ENCODE measurements around the gene LYRM4. TPM values are rescaled to one million over a fixed set of nuclear protein-coding genes. Genes with fewer than 3 reads are reported as not detected.

LYRM4 gene
- total RNA-seq, 2 experiments from 2014 or later, result 36.4 to 39.6 TPM

DNA sequence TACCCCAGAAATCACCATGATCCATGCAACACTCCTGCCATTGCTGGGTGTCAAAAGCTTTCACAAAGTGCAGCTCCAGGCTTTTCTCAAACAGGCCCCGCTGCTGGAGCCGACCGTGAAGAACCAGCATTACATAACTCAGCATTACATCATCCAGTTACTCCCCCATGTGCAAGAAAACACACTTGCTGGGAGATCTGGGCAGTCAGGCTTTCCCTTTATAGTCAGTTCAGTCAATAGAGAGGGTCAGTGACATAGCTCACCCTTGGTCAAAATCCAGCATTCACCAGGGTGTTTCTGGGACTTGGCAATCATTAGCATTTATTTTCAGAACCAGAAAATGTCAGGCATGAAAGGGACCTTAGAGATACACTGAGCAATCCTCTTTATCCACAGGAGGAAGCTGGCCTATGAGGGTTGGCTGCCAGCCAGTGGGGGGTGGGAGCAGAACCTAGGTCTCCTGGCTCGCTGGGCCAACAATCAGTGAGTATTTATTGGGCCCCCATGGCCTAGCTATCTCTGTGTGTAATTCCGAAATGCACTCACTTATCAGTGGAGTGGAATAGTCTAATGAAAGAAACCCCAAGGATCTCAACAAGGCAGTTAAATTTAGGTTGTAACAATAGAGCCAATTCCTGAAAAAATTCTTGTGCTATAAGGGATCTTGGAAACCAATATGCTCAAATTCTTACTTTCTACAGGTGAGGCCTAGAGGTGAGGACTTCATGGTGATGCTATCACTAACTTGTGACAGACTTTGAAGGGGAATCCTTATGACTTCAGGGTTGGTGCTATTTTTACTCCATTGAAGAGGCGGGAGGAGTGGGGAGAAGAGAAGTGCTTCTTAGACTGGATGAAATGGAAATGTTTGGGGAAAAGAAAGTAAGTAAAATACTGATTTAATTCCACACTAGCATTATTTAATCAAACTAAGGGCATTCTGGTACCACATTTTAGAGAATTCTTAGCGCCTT, 54.6 kb downstream of the LYRM4 start:
- ATAC-seq, result no peak
- Mint-ChIP-seq H3K4me1 (no peaks in the 10 kb centered on the region), H3K27me3 (no peaks in the 10 kb centered on the region), H3K27ac (no peak overlapping the region), H3K36me3 (no peaks in the 10 kb centered on the region), H3K4me3 (no peak overlapping the region), H3K9me3 (ENCODE audit: low read depth) (no peaks in the 10 kb centered on the region)
- CTCF ChIA-PET, result interaction anchor here (1.1 to 2.8 kb wide), 4 partner anchors 8 to 65 kb away, joined by 3 to 14 read pairs (median 4); no protein-coding TSS in a partner anchor
- no peak for DNase-seq

GRCh38 chr6:5205035-5205507, 55.7 kb downstream of the LYRM4 start:
- H3K27ac Mint-ChIP-seq, result no peak overlapping the region
- DNase-seq (no peak), ATAC-seq (no peak)
- CTCF ChIA-PET, result interaction anchor here (1.1 to 2.8 kb wide), 3 partner anchors 9 to 61 kb away, joined by 3 to 14 read pairs (median 3); no protein-coding TSS in a partner anchor
- peaks cover under 1% of the 10 kb centered on the region for H3K4me1 Mint-ChIP-seq
- no peaks in the 10 kb centered on the region for H3K36me3 Mint-ChIP-seq
- H3K9me3 Mint-ChIP-seq (ENCODE audit: low read depth), result no peaks in the 10 kb centered on the region
- H3K27me3 Mint-ChIP-seq, result no peaks in the 10 kb centered on the region
- H3K4me3 Mint-ChIP-seq, result no peak overlapping the region

DNA sequence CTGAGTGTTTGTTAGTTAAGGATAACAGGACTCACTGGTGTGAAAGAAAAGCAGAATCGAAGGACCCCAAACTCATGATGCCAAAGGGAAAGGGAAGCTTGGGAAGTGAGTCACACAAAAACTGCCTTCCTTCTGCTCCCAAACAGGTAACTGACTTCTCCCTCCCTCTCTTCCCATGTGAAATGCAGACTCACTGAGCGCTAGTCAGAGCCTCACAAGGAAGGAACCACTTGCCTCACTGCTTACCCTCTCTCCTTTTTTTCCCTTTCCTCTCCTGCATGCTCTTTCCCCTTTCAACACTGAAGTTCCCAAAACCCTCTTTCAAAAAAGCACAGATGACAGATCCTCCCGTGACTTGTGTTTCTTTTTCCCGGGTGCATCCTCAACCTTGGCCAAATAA, 56.4 kb downstream of the LYRM4 start:
- H3K27ac Mint-ChIP-seq, result no peak overlapping the region
- CTCF ChIA-PET, result no interaction called here
- DNase-seq, result no peak
- H3K36me3 Mint-ChIP-seq, result no peaks in the 10 kb centered on the region
- ATAC-seq, result no peak
- H3K4me3 Mint-ChIP-seq, result no peak overlapping the region
- peaks cover 8% of the 10 kb centered on the region for H3K4me1 Mint-ChIP-seq
- H3K9me3 Mint-ChIP-seq (ENCODE audit: low read depth), result no peaks in the 10 kb centered on the region
- H3K27me3 Mint-ChIP-seq, result no peaks in the 10 kb centered on the region

- peaks cover 15% of the 10 kb centered on the region for H3K4me1 Mint-ChIP-seq
- no peak overlapping the region for H3K27ac Mint-ChIP-seq
- no peak for DNase-seq
- H3K4me3 Mint-ChIP-seq, result no peak overlapping the region
- no peaks in the 10 kb centered on the region for H3K36me3 Mint-ChIP-seq
- no peak for ATAC-seq
- no peaks in the 10 kb centered on the region for H3K27me3 Mint-ChIP-seq
- no peaks in the 10 kb centered on the region for H3K9me3 Mint-ChIP-seq (ENCODE audit: low read depth)
- CTCF ChIA-PET, result no interaction called here
These were observed 57.2 kb downstream of the LYRM4 start for GRCh38 chr6:5203546-5203945.

GRCh38 chr6:5202941-5203340, 57.8 kb downstream of the LYRM4 start:
- H3K36me3 Mint-ChIP-seq, result peaks cover 4% of the 10 kb centered on the region
- H3K4me1 Mint-ChIP-seq, result peaks cover 15% of the 10 kb centered on the region
- H3K27ac Mint-ChIP-seq, result no peak overlapping the region
- H3K27me3 Mint-ChIP-seq, result no peaks in the 10 kb centered on the region
- no peak for DNase-seq
- CTCF ChIA-PET, result interaction anchor here (2.2 kb wide), 1 partner anchor 59 kb away, joined by 8 read pairs; no protein-coding TSS in a partner anchor
- no peak for ATAC-seq
- no peak overlapping the region for H3K4me3 Mint-ChIP-seq
- H3K9me3 Mint-ChIP-seq (ENCODE audit: low read depth), result no peaks in the 10 kb centered on the region

DNA sequence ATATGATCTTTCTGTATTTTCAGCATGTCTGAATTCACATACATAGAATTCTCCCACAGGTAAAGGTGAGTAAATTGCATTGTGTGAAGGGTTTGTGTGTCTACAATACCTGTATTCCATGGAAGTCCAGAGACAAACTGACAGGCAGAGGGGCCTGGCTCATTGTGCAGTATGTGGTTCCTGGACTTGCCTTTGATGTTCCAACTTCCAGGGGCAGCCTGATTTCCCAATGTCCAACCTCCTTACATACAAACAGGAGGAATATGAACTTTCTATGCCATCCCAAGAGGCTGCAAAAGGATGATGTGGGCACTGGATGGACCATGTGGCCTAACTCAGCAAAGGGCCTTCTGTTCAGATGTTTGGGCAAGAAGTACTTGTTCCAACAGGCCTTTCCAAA, 58.5 kb downstream of the LYRM4 start:
- CTCF ChIA-PET, result interaction anchor here (2.2 kb wide), 1 partner anchor 58 kb away, joined by 8 read pairs; no protein-coding TSS in a partner anchor
- ATAC-seq, result no peak
- no peak for DNase-seq
- Mint-ChIP-seq H3K27ac (no peak overlapping the region), H3K4me3 (no peak overlapping the region), H3K27me3 (no peaks in the 10 kb centered on the region), H3K4me1 (peaks cover 15% of the 10 kb centered on the region), H3K9me3 (ENCODE audit: low read depth) (no peaks in the 10 kb centered on the region), H3K36me3 (peaks cover 4% of the 10 kb centered on the region)

DNA sequence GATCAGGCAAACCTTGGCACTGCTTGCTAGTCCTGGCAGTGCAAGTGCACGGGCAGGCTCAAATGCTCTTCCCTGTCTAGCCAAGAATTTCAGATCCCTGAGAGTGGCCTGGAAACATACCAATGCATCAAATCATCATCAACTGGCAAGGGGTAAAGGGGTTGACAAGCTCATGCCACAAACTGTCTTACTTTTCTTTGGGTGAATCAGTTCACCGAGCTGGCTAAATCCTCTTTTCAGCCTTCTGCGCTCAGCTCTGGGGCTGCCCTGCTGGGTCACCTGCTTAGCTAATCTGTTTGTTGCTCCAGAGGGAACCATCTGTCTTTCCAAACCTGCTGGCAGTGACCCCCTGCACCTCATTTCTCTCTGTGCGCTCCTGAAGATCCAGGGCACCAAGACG, 59.5 kb downstream of the LYRM4 start:
- Mint-ChIP-seq H3K4me1 (peaks cover 15% of the 10 kb centered on the region), H3K4me3 (no peak overlapping the region), H3K27me3 (no peaks in the 10 kb centered on the region), H3K9me3 (ENCODE audit: low read depth) (no peaks in the 10 kb centered on the region), H3K27ac (no peak overlapping the region), H3K36me3 (peaks cover 10% of the 10 kb centered on the region)
- CTCF ChIA-PET, result interaction anchor here (2.2 kb wide), 1 partner anchor 57 kb away, joined by 8 read pairs; no protein-coding TSS in a partner anchor
- DNase-seq (no peak), ATAC-seq (no peak)

- no peak overlapping the region for H3K27ac Mint-ChIP-seq
- no peak overlapping the region for H3K4me3 Mint-ChIP-seq
- DNase-seq (no peak), ATAC-seq (no peak)
- CTCF ChIA-PET, result no interaction called here
- H3K27me3 Mint-ChIP-seq, result no peaks in the 10 kb centered on the region
- peaks cover 18% of the 10 kb centered on the region for H3K36me3 Mint-ChIP-seq
- peaks cover 15% of the 10 kb centered on the region for H3K4me1 Mint-ChIP-seq
- peaks cover 3% of the 10 kb centered on the region for H3K9me3 Mint-ChIP-seq (ENCODE audit: low read depth)
These were observed 61.0 kb downstream of the LYRM4 start for GRCh38 chr6:5199702-5200101.

DNA sequence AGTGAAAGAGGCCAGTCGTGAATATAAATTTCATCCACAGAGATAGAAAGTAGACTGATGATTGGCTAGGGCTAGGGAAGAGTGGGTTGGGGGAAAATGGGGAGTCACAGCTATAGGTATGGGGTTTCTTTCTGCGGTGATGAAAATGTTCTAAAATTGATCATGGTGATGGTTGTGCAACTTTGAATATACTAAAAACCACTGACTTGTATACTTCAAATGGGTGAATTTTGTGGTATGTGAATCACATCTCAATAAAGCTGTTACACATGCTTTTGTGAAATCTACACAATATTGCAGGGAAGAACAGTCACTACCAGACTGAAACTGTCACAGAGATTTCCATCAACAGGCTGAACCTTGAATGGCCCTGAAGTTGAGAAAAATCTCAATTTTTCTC, 61.5 kb downstream of the LYRM4 start:
- Mint-ChIP-seq H3K27ac (no peak overlapping the region), H3K9me3 (ENCODE audit: low read depth) (peaks cover 3% of the 10 kb centered on the region), H3K4me1 (peaks cover 16% of the 10 kb centered on the region), H3K36me3 (peaks cover 19% of the 10 kb centered on the region), H3K4me3 (no peak overlapping the region), H3K27me3 (no peaks in the 10 kb centered on the region)
- CTCF ChIA-PET, result no interaction called here
- ATAC-seq (peak; percentile 33), DNase-seq (no peak)

- DNase-seq (no peak), ATAC-seq (no peak)
- CTCF ChIA-PET, result interaction anchor here (0.8 to 1.9 kb wide), 2 partner anchors 9 to 18 kb away, joined by 3 to 4 read pairs; no protein-coding TSS in a partner anchor
- no peaks in the 10 kb centered on the region for H3K27me3 Mint-ChIP-seq
- no peak overlapping the region for H3K27ac Mint-ChIP-seq
- H3K36me3 Mint-ChIP-seq, result peaks cover 19% of the 10 kb centered on the region
- H3K4me3 Mint-ChIP-seq, result no peak overlapping the region
- H3K9me3 Mint-ChIP-seq (ENCODE audit: low read depth), result peaks cover 3% of the 10 kb centered on the region
- H3K4me1 Mint-ChIP-seq, result peaks cover 17% of the 10 kb centered on the region
These were observed 63.7 kb downstream of the LYRM4 start for GRCh38 chr6:5197084-5197483.

DNA sequence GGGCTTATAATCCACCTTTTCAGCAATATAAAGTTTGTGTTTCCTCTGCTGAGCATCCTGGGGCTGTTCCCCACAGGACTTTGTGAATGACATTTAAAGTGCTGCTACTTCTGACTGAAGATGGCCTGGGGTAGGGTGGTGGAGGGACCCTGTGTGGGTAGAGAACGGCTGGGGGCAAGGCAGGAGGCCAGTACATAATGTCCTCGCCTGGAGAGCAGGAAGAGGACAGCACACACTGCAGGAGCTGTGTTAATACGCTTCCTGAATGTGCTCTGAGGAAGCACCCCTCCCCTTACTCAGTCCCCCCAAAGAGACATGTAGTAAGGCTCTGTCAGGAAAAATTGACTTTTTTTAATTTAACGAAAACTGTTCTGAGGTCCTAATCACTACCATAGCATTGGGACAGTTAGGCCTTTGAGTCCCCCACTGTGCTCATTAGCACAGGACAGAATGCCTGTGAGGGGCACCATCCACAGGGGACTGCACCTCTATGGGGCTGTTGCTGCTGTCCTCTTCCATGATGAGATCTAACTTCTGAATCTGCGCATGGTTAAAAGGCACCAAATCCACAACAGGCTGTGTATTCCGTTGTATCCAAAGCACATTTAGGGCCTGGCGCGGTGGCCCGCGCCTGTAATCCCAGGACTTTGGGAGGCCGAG, 68.5 kb downstream of the LYRM4 start:
- H3K36me3 Mint-ChIP-seq, result peaks cover 15% of the 10 kb centered on the region
- DNase-seq, result no peak
- no peaks in the 10 kb centered on the region for H3K27me3 Mint-ChIP-seq
- peaks cover 3% of the 10 kb centered on the region for H3K9me3 Mint-ChIP-seq (ENCODE audit: low read depth)
- H3K4me1 Mint-ChIP-seq, result peaks cover 8% of the 10 kb centered on the region
- no peak for ATAC-seq
- no peak overlapping the region for H3K27ac Mint-ChIP-seq
- H3K4me3 Mint-ChIP-seq, result no peak overlapping the region
- CTCF ChIA-PET, result no interaction called here

DNA sequence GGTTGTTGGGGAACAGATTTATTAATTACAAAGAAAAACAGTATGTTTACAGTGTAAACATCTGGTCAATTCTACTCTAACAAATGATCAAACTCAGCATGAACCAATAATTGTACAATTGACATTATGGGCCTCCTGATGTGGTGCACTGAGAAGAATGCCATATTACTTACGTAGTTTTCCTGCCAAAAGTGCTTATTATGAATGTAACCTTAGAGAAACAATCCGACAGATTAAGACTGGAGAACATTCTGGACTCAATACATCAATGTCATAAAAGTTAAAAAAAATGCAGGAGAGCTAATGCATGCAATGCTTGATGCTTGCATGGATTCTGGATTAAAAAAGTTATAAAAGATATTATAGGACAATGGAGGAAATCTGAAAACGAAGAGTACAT, 69.0 kb downstream of the LYRM4 start:
- peaks cover 11% of the 10 kb centered on the region for H3K36me3 Mint-ChIP-seq
- no peaks in the 10 kb centered on the region for H3K27me3 Mint-ChIP-seq
- peaks cover 8% of the 10 kb centered on the region for H3K4me1 Mint-ChIP-seq
- ATAC-seq, result no peak
- DNase-seq, result no peak
- H3K27ac Mint-ChIP-seq, result no peak overlapping the region
- CTCF ChIA-PET, result no interaction called here
- H3K4me3 Mint-ChIP-seq, result no peak overlapping the region
- peaks cover 3% of the 10 kb centered on the region for H3K9me3 Mint-ChIP-seq (ENCODE audit: low read depth)

GRCh38 chr6:5191222-5191621, 69.5 kb downstream of the LYRM4 start:
- Mint-ChIP-seq H3K27ac (no peak overlapping the region), H3K9me3 (ENCODE audit: low read depth) (peaks cover 3% of the 10 kb centered on the region), H3K36me3 (peaks cover 8% of the 10 kb centered on the region), H3K27me3 (no peaks in the 10 kb centered on the region), H3K4me3 (no peak overlapping the region), H3K4me1 (peaks cover 8% of the 10 kb centered on the region)
- DNase-seq (no peak), ATAC-seq (no peak)
- CTCF ChIA-PET, result interaction anchor here (0.8 to 1.8 kb wide), 2 partner anchors 17 to 149 kb away, joined by 3 to 5 read pairs; no protein-coding TSS in a partner anchor
